Right lung (tissue), 5 donors: Measurements from ENCODE around the gene AKAP12. TPM values are rescaled to one million over a fixed set of nuclear protein-coding genes. Genes with fewer than 3 reads are reported as not detected.
A peak's percentile ranks its signal among the peaks of the same experiment; 100 is the strongest.
"Not testable (repeated sequence)": the region's sequence is repeated elsewhere in the genome, so short reads cannot be mapped to it uniquely, and the experiment has no call there.

Experiments used
- DNase-seq, 2 donors: peaks; one replicate each; pipeline ENCODE4 v3.0.0-alpha.2; 2013
- polyA plus RNA-seq, 5 donors: library from polyadenylated mRNA; unstranded; fragments of 120-200 nt; gene quantifications; one replicate each; pipeline versions ENCODE4 v1.2.1 to v1.2.3, GENCODE V29; 2013; ENCODE audit warnings: inconsistent platforms in 1 of 5, low replicate concordance in 1 of 5; ENCODE audit not compliant: insufficient read length in 5 of 5, insufficient read depth in 1 of 5

The AKAP12 gene
- polyA plus RNA-seq, 5 donors = 67.4 to 113 (median 109) TPM

DNA sequence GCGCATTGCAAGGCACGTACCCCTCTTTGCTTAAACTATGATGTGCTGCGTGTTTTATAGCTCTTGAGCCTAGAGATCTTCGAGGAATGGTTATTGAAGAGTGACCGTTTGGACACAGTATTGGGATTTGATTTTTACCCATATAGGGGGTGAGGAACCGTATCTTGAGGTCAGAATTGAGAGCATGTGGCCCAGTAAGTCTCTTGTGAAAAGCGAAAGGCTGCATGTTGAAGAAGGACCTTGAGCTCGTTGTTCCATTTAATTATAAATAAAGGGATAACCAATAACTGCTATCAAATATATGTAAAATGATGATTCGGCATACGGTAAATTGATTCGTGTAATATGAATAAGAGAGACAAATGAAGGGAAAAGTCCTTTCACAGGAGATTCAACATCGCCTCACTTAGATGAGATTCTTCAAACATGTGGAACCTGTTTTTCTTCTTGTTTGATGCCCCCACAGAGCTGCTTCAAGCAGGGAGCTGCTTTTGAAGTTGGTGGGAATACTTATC, 66.6 kb downstream of the AKAP12 start:
- no peak for DNase-seq

DNA sequence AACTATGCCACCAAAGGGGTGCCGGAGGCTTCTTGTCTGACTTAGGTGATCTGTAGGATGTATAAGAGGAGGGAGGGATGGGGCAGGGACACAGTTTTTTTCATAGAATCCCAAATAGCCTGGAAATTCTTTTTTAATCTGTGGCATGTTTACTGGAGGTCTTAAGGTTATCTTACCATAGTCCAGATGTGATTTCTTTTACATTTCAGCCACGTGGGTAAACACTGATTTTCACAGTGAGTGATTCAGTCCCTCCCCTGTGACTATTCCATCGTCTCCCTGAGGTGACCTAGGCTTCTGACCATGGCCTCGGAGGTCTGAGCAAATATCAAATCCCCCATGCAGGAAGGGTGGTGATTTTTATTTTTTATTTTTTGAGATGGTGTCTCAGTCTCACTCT, 67.7 kb downstream of the AKAP12 start:
- no peak for DNase-seq

DNA sequence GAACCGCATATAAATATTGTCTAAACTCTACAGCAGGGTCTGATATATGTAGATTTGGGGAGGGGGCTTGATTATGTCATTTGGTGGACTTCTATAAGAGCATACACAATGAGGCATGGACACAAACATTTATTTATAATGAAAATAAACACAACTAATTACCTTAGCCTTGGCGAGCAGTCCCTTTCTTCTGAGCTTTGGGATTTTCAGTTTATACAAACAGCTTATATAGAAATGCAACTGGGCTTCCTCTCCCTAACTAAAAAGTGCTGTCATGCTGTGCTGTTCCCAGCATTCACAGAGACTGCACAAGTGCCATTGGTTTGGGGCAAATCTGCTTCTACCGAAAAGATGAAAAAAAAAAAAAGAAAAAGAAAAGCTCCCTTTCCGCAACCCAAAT, 69.9 kb downstream of the AKAP12 start:
- no peak for DNase-seq

DNA sequence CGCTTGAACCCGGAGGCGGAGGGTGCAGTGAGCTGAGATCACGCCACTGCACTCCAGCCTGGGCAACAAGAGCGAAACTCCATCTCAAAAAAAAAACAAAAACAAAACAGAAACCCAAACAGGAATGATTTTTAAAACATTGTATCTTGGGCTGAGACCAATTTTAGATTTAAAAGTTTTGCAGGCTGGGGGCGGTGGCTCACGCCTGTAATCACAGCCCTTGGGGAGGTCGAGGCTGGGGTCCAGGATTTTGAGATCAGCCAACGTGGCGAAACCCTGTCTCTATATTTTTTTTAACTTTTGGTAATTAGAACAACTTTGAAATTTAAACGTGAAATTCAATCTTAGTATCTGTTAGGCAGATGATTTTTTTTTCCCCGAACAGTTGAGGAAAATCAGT, 70.5 kb downstream of the AKAP12 start:
- no peak for DNase-seq

DNA sequence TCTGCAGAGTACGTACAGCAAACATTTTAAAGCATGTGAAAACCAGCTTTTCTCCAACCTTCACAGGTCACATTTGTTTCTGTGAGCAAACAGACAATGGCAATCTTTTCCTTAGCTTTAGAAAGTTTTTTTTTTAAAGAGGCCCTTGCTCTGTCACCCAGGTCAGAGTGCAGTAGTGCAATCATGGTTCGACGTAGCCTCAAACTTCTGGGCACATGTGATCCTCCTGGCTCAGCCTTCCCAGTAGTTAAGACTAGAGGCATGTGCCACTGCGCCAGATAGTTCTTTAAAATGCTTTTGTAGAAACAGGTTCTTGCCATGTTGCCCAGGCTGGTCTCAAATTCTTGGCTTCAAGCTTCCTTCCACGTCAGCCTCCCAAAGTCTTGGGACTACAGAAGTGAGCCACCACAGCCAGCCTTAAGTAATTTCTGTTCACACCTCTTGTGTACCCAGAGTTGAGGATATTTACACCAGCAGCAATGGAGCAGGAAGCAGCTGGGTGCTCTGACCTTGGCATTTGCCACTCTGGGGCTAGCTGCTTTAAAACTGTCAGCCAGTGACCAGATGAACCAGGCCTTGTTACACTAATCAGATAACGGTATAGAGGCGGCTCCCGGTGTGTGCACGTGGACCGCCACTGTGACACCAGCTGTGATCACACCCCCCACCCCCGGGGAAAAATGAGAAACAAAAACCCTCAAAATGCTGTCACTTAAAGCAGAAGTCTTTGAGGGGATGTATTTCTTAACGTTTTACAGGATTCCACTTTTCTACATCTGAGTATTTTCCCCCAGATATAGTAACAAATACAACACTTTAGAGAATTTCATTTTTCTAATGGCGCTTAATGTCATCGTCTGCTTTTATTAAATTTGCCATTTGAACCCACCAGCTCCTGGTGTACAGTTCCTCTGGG, 71.3 kb downstream of the AKAP12 start:
- DNase-seq = no peak

DNA sequence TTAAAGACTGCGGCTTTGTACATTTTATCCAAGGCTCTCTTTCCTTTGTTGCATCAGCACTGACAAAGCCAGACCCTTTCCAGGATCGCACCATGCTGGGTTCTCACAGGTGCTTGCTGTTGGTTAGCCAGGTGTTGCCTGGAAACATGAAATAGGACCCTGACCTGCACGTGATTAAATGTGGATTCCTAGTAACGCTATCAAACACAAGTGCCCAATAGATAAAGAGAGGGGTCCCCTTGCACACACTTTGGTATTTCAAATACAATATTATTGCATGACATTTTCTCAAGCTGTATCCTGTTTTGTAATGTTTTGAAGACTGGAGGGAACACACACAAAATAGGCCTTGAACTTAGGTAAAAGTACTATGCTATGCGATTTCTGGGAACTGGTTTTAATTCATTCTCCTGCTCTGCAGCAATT, 73.3 kb downstream of the AKAP12 start:
- no peak for DNase-seq

DNA sequence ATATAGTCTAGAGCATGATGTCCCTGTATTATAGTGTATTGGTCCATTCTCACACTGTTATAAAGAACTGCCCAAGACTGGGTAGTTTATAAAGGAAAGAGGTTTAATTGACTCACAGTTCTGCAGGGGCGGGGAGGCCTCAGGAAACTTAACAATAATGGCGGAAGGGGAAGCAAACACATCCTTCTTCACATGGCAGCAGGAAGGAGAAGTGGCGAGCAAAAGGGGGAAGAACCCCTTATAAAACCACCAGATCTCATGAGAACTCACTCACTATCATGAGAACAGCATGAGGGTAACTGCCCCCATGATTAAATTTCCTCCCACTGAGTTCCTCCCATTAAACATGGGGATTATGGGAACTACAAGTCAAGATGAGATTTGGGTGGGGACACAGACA, 75.9 kb downstream of the AKAP12 start:
- DNase-seq = not testable (repeated sequence)

DNA sequence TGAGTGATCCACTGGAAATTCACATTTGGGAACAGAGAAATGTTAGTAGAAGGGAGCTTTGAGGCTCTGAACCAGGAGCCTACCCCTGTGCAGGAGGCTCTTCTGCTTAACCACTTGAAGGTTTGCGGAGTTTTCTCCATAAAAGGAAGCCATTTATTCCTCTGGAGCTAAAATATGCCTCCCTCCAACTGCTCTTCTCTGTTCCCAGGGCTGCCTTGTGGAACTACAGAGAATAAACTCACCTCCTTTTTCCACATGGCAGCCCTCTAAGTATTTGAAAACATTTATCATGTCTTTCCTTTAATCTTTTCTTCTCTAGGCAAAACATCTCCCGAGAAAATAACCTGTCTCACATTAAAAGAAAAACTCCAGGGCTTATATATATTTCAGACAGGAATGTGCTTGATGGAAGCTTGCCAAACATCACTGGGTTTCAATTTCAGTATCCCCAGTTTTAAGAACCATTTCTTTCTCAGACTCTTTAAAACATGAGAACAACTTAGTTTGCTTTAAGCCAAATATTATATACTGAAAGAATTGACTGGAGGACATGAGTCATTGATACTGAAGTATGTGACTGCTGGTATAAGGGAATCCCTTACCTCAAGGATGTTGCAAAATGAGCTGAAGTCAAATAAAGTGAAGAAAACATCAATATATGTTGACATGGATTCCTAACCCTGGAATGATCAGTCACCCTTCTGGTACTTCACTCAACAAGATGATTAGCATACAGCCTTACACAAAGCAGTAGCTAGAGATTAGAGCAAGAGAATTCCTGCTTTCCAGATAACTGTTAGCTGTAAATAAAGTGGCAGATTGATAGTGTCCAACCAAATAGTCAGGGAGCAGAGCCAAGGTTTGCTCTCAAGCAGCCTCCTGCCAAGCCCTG, 77.6 kb downstream of the AKAP12 start:
- DNase-seq = no peak

DNA sequence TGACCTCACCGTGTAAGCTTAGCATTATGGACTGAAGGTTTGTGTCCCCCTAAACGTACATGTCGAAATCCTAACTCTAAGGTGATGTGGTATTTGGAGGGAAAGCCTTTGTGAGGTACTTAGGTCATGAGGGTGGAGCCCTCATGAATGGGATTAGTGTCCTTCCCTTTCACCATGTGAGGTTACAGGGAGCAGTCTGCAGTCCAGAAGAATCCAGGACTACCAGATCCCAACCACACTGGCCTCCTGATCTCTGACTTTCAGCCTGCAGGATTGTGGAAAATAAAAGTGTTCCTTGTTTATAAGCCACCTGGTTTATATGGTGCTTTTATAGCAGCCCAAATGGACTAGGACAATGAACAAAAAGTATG, 78.2 kb downstream of the AKAP12 start:
- DNase-seq = no peak

DNA sequence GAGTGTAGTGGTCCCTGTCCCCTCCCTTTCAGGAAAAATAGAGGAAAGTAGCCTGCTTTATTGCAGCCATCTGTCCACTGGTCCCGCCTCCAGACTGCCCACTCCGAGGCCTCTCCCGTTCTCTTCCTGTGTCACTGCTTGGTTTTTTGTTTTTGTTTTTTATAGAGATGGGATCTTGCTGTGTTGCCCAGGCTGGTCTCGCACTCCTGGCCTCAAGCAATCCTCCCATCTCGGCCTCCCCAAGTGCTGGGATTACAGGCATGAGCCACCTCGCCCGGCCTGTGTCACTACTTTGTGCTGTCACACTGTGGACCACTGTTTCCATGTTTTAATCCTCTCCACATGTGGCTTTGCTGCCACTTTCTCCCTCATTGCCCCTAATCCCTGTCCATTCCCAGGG, 80.4 kb downstream of the AKAP12 start:
- no peak for DNase-seq

DNA sequence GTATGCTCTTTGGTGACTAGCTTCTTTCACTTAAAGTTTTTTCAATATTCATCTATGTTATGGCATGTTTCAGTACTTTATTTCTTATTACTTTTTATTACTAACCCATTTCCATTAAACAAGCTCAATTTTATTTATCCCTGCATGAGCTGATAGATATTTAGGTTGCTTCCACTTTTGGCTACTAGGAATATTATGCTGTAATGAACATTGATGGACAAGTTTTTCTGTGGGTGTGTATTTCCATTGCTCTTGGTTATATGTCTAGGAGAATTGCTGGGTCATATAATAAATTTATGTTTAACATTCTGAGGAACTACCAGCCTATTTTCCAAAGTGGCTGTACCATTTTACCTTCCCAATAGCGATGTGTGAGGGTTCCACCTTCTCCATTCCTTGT, 81.7 kb downstream of the AKAP12 start:
- DNase-seq = no peak

DNA sequence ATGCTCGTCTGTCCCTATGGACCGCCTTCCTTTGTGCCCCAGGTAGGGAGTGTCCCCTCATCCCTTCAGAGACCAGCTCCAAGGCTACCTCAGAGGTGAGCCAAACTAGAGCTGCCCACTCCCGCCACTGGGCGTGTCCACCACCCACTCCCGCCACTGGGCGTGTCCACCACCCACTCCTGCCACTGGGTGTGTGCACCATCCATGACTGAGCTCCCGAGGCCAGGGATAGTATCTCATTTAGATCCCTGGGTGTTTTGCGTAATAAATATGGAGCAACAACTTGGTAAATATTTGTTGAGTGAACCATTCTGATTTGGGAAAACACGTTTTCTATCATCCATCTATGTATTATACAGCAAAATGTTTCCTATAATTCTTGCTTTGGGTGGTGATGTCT, 82.8 kb downstream of the AKAP12 start:
- no peak for DNase-seq

DNA sequence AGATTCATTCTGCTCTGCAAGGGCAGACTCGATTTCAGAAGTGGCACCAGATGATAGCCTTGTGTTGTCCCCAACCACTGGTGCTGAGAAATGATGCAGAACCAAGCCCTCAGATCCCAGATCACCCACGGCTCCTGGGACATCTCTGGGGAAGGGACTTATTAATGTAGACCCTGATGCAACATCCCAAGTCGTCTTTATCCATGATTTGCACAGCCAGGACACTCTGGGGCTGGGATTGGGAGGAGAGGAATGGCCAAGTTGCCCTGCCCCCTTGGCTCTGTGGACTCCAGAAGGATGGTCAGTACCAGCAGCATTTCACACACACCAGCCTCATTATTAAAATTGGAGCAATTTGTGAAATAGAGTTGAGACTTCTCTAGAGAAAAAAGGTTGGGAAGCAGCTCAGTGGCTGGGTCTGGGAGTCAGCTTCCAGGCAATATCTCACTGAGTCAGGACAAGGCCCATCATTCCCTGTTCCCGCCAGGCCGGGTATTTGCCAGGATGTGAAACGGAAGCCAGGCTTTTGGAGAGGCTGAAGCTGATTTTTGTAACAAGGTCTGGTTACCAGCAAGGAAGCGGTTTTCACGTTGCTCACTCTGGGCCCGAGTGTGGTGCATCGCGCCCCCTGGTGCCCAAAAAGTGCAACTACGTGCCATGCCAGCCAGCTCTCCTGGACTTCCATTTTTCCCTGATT, 84.2 kb downstream of the AKAP12 start:
- DNase-seq = peak; percentile 82 to 87

DNA sequence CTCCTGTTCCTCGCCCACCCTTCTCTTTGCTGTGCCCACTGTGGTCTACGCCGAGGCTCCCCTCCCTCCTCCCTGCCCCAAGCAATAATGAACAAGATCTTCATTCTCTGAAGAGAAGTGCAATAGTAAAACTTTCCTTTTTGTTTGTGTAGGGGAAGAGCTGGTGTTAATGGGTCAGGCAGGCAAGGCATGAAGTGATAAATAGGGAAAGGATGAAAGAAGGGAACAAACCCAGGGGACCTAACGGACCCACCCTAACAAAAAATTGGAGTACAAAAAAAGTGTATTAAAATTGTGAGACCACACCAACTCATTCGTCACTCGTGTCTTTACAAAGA, 84.7 kb downstream of the AKAP12 start:
- DNase-seq = no peak

DNA sequence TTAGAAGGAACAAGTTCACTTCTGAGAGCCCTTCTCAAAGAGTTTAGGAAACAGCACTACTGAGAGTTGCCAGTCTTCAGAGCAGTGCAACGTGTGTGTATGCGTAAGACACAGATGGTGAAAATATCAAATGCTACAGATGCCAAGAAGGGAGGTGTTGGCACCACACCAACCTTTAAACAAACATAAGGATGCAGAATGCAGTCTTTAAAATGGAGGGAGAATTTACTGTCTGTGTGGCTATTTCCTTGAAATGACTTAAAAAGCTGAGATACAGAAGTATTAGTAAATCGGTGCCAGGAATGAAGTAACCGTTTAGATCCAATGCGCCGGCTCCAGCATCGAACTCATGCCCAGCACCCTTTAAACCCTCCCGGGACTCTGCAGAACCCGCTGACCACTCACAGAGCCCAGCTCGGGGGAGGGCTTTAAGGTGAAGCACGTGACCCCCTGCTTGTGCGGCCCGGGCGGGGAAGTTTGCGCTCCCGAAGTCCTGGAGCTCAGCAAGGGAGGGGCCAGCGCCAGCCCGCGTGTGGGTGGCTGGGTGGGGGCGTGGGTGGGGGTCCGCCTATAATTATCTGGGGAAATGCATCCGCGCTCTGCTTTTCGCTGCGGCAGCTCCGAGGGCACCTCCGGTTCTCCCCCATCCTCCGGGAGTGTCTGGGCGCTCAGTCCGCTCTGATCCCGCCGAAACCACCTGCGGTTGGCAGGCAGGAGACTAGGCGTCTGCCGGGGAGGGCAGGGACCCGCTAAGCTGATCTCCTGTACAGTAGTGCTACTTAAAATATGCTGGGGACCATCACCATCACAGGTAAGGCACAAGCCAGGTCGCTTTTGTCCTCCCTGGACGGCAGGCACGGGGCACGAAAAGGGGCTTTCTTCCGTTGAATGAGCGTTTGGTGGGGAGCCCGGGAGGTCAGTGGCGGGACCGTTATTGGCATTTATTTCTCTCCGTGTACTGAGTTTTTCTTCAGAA, 85.6 kb downstream of the AKAP12 start:
- peak; percentile 75 to 80 for DNase-seq

DNA sequence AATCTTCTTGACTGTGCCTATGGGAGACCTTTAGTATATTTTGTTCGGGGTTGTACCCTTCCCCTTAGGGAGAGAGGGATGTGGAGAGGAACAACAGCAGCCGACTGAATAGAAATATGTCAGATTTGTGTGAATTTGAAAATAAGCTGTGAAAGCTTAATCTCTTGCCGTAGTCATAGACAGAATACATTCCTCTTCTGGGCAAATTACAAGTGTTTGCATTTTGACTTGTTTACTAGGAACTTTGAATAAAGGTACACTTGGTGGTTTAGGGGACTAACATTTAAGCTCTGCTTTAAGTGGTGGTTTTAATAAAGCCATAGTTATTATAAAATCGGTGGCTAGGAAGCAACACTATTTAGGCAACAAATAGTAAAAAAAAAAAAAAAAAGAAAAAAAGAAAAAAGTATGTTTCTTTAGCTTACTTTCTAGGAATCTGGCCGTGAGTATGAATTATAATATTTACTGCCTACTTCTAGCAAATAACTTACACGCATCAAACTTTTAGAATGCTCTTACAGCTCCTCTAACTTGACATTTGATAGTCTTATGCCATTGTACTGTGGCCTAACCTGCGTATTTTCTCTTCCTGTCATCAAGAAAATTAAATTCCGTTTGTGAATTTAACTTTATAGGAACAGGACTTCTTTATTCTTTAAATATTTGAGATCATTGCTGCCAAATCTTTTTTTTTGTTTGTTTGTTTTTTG, 86.5 kb downstream of the AKAP12 start:
- DNase-seq = no peak

DNA sequence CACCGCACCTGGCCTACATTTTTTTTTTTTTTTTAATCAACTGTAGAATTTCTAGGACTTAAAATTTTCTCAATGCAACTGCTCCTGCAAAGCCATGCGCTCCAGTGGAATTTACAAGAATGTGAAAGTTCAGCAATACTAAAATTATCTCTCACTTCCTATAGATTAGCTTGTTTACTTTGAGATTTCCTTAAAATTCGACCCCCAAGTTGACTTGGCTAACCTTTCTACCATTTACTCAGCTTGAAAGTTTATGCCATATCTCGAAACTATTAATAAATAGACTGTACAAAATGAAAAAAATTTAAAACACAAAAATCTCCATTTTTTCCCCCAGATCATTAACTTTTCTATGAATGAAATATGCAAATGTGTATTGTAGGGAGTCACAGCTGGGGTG, 87.3 kb downstream of the AKAP12 start:
- DNase-seq = peak in 1 of 2 donors; percentile 48

DNA sequence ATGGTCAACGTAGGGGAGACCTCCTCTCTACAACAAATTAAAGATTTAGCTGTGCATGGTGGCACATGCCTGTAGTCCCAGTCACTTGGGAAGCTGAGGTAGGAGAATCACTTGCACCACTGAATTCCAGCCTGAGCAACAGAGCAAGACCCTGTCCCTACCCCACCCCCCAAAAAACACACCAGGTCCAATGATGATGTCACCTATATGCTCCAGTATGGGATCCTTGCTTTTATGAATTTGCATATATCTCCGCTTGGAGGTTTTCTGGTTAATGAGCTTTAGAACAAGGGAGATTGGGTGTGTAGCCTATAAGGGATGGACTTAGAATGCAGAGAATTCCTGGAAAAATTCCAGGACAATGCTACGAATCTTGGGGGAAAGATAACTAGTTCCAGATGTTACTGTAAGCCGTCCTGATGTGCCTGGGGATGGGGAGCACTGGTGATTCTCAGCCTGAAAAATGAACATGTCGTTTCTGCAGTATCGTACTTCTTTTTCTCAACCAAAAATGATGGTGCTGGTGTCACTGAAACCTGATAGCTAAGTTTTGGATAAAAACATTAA, 90.4 kb downstream of the AKAP12 start:
- DNase-seq = peak in 1 of 2 donors; percentile 49

DNA sequence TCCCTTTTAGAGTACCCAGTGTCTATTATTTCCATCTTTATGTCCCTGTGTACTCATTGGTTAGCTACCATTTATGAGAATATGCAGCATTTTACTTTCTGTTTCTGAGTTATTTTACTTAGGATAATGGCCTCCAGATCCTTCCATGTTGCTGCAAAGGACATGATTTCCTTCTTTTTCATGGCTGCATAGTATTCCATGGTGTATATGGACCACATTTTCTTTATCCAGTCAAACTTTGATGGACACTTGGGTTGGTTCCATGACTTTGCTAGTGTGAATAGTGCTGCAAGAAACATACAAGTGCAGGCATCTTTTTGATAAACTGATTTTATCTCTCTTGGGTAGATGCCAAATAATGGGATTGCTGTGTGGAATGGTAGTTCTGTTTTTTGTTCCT, 96.2 kb downstream of the AKAP12 start:
- DNase-seq = no peak
